AG04450 (cell line): ENCODE data around the gene SIX5. TPM values are rescaled to one million over a fixed set of nuclear protein-coding genes. Genes with fewer than 3 reads are reported as not detected.

Experiments used
- CTCF ChIA-PET: fragments of 300-600, 350-600 bp; formaldehyde crosslinking; extraction: SDS; loops from one replicate; lab custom pipeline; 2022; ENCODE audit warnings: antibody characterized with exemption, inconsistent platforms; lab: Charles Lee
- POLR2A ChIA-PET: fragments of 350-600 bp; formaldehyde crosslinking; extraction: SDS; loops from one replicate; lab custom pipeline; 2021; ENCODE audit warnings: antibody characterized with exemption, inconsistent platforms; lab: Yijun Ruan, JAX
- DNase-seq: peaks from one replicate; pipeline ENCODE4 v3.0.0-alpha.2; 2011; ENCODE audit warnings: low read depth, low spot score
- H3K27ac ChIP-seq: one replicate; pipeline ENCODE4 v1.5.1; 2012; ENCODE audit warnings: low read depth, low read length, control low read depth
- H3K27me3 ChIP-seq: one replicate; pipeline ENCODE4 v1.6.0; 2012; ENCODE audit warnings: low read length; ENCODE audit not compliant: control insufficient read depth, insufficient read depth
- H3K4me3 ChIP-seq: 2 replicates; pipeline ENCODE4 v1.5.1; 2011; ENCODE audit warnings: mild to moderate bottlenecking, low read depth, low read length, control low read depth
- H3K9me3 ChIP-seq: 2 replicates; pipeline ENCODE4 v1.5.1; 2012; ENCODE audit warnings: low read length; ENCODE audit not compliant: control insufficient read depth, insufficient read depth
- polyA plus RNA-seq: library from polyadenylated mRNA; depleted of rRNA; stranded (reverse); fragments of >200 nt; gene quantifications from 2 replicates; pipeline ENCODE4 v1.2.3, GENCODE V29; 2011
- TF ChIP-seq, protein P1 (sequence below): IDR thresholded peaks from 2 replicates; pipeline ENCODE4 v1.5.1; 2011; ENCODE audit warnings: low read depth, low read length, control low read depth, inconsistent platforms

Gene SIX5
- polyA plus RNA-seq, 1 experiment, result 4.4 TPM

DNA sequence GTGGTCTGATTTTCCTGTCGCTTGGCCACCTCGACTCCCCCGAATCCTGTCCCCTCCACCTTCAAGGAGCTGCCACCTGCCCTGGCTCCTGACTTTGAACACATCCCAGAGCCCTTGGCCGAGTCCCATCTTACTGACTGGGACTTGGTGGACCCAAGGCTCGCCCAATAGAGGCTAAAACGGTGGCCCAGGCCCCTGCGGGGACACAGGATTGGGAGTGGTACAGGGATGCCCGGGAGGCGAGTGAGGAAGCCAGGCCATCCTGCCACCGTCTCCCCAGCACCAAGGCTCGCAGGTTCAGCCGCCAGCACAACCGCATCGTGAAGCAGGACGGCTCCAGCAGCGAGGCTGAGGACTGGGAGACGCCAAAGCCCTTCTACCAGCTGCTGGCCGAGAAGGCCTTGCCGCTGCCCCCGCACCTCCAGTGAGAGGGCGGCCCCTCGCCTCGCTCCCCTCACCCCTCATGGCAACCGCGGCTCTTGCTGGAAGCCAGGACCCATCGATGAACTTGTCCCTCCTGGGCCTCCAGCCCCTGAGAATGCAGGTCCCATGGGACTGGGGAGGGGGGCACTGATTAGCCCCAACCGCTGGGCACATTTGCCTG lies 5.3 kb downstream of the SIX5 start:
- Histone ChIP-seq H3K27ac (no peak overlapping the region), H3K4me3 (no peak overlapping the region), H3K27me3 (no peaks in the 10 kb centered on the region), H3K9me3 (no peaks in the 10 kb centered on the region; the same call in 1 of the 2 replicates)
- DNase-seq, result no peak
- TF ChIP-seq, protein P1, sequence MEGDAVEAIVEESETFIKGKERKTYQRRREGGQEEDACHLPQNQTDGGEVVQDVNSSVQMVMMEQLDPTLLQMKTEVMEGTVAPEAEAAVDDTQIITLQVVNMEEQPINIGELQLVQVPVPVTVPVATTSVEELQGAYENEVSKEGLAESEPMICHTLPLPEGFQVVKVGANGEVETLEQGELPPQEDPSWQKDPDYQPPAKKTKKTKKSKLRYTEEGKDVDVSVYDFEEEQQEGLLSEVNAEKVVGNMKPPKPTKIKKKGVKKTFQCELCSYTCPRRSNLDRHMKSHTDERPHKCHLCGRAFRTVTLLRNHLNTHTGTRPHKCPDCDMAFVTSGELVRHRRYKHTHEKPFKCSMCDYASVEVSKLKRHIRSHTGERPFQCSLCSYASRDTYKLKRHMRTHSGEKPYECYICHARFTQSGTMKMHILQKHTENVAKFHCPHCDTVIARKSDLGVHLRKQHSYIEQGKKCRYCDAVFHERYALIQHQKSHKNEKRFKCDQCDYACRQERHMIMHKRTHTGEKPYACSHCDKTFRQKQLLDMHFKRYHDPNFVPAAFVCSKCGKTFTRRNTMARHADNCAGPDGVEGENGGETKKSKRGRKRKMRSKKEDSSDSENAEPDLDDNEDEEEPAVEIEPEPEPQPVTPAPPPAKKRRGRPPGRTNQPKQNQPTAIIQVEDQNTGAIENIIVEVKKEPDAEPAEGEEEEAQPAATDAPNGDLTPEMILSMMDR, result no peak
- CTCF ChIA-PET, result interaction anchor here (1.3 kb wide), 1 partner anchor 53 kb away, joined by 6 read pairs; no protein-coding TSS in a partner anchor
- POLR2A ChIA-PET, result interaction anchor here (1.8 kb wide), 1 partner anchor 29 kb away, joined by 6 read pairs; the partner anchor contains the start of gene DMWD

DNA sequence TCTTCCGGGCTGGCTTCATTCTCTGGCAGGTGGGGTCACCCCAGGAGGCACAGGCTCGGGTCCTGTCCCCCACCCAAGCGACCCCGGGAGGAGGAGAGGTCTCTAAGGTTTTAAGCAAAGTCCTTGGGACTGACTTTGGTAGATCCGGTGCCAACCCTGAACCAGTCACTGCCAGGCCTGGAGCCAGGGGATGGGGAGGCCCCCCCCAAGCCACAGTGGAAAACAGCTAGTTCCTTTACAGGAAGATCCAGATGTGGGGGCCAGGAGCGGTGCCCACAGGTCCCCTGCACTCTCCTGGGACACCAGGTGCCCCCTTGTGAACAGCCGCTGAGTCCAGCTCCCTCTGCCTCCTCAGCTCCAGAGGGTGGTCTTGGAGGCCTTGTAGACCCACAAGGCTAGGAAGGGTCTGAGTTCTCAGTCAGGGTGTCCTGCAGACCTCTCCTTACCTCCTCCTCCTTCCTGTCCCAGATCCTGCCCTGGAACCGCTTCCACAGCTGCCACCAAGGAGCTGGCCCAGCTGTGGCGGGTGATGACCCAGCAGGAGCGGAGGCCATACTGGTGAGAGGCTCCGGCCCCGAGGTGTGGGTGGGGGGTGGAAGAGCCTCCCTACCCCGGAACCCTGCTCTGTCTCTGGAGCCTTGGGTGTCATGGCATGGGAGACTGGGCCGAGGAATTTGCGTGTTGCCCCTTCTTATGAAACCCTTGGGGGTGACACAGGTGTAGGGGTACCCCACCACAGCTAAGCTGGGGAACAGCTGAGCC lies 6.0 kb downstream of the SIX5 start:
- CTCF ChIA-PET, result interaction anchor here (1.3 kb wide), 1 partner anchor 54 kb away, joined by 6 read pairs; no protein-coding TSS in a partner anchor
- Histone ChIP-seq H3K27ac (no peak overlapping the region), H3K4me3 (no peak overlapping the region), H3K27me3 (no peaks in the 10 kb centered on the region), H3K9me3 (no peaks in the 10 kb centered on the region; the same call in 1 of the 2 replicates)
- no peak for DNase-seq
- POLR2A ChIA-PET, result interaction anchor here (1.8 kb wide), 1 partner anchor 30 kb away, joined by 6 read pairs; the partner anchor contains the start of gene DMWD
- TF ChIP-seq, protein P1, result no peak

DNA sequence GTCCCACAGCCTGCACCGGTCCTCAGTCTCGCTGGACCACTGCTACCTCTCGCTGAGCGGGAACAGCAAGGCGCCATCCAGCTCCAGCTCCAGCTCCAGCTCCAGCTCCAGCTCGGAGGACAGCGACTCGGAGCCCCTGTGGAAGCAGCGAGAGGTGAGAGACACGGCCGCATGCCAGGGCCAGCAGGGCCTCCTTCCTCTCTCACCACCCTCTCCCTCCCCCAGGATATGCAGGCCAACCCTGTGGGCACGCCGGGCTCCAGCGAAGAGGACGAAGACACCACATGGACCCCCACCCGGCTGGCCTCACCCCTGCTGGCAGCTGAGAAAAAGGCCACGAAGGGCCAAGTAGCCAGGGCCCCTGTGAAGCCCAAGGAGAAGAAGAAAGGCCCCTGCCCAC lies 7.3 kb downstream of the SIX5 start:
- CTCF ChIA-PET, result interaction anchor here (0.5 kb wide), 1 partner anchor 44 kb away, joined by 4 read pairs; no protein-coding TSS in a partner anchor
- POLR2A ChIA-PET, result no interaction called here
- TF ChIP-seq, protein P1, result no peak

DNA sequence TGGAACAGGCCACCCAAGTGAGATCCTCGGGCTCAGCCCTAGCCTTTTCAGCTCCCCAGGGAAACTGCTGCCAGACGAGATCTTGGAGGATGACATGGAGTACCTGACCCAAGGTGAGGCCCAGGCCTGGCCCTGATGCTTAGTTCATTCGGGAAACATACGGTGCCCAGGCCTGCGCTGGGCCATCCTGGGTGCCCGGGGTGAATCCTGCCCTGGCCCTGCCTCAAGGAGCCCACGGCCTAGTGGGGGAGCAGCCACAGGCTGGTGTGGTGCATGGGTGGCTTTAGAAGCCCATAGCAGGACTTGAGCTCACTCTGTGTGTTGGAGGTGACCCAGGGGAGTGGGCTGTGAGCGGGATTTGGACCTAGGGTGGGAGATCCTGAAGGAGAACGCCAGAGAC lies 10.1 kb downstream of the SIX5 start:
- ChIA-PET CTCF (no interaction called here), POLR2A (interaction anchor here (1.6 kb wide), 1 partner anchor 10 kb away, joined by 4 read pairs; the partner anchor contains the start of gene SIX5)
- Histone ChIP-seq H3K27me3 (no peaks in the 10 kb centered on the region), H3K4me3 (no peak overlapping the region), H3K27ac (no peak overlapping the region), H3K9me3 (no peaks in the 10 kb centered on the region)
- DNase-seq, result no peak
- TF ChIP-seq, protein P1, result no peak

More for the DNA sequence above, 7.3 kb downstream of the SIX5 start:
- H3K9me3 ChIP-seq, result no peaks in the 10 kb centered on the region; the same call in 1 of the 2 replicates
- H3K4me3 ChIP-seq, result no peak overlapping the region
- no peak for DNase-seq
- no peak overlapping the region for H3K27ac ChIP-seq
- no peaks in the 10 kb centered on the region for H3K27me3 ChIP-seq
